H9 (cell line): ENCODE measurements around the gene AMOTL1. TPM values are rescaled to one million over a fixed set of nuclear protein-coding genes. Genes with fewer than 3 reads are reported as not detected.

Experiments used
- DNase-seq: peaks from one replicate; pipeline ENCODE4 v3.0.0-alpha.2; 2017
- H2AFZ ChIP-seq: one replicate; pipeline ENCODE4 v1.6.1; 2013; ENCODE audit warnings: mild to moderate bottlenecking, low read length, control low read depth, moderate library complexity
- H2AK5ac ChIP-seq: 2 replicates; pipeline ENCODE4 v1.6.1; 2013; ENCODE audit warnings: low read length, control low read depth, mixed read lengths; ENCODE audit not compliant: insufficient read length
- H2BK120ac ChIP-seq: one replicate; pipeline ENCODE4 v1.6.1; 2013; ENCODE audit warnings: low read depth, mild to moderate bottlenecking, low read length, control low read depth, inconsistent platforms; ENCODE audit not compliant: poor library complexity, severe bottlenecking
- H2BK12ac ChIP-seq: 2 replicates; pipeline ENCODE4 v1.6.1; 2013; ENCODE audit warnings: low read length, control low read depth, mixed read lengths, low read depth; ENCODE audit not compliant: insufficient read length
- H2BK15ac ChIP-seq: 2 replicates; pipeline ENCODE4 v1.6.1; 2013; ENCODE audit warnings: low read depth, low read length, control low read depth
- H2BK20ac ChIP-seq: one replicate; pipeline ENCODE4 v1.6.1; 2013; ENCODE audit warnings: low read depth, mild to moderate bottlenecking, low read length, control low read depth, inconsistent platforms; ENCODE audit not compliant: poor library complexity, severe bottlenecking
- H2BK5ac ChIP-seq: 2 replicates; pipeline ENCODE4 v1.6.1; 2013; ENCODE audit warnings: low read length, control low read depth, mixed read lengths; ENCODE audit not compliant: insufficient read length
- H3K14ac ChIP-seq: 2 replicates; pipeline ENCODE4 v1.6.1; 2013; ENCODE audit warnings: low read length, control low read depth; ENCODE audit not compliant: insufficient read depth
- H3K18ac ChIP-seq: 2 replicates; pipeline ENCODE4 v1.6.1; 2013; ENCODE audit warnings: low read depth, mild to moderate bottlenecking, mixed read lengths, low read length, control low read depth; ENCODE audit not compliant: insufficient read length
- H3K23ac ChIP-seq: 2 replicates; pipeline ENCODE4 v1.6.1; 2013; ENCODE audit warnings: low read length, control low read depth, mixed read lengths, low read depth; ENCODE audit not compliant: insufficient read length
- H3K23me2 ChIP-seq: 2 replicates; pipeline ENCODE4 v1.6.1; 2013; ENCODE audit warnings: low read depth, mild to moderate bottlenecking, mixed read lengths, low read length, control low read depth; ENCODE audit not compliant: insufficient read length, poor library complexity, severe bottlenecking
- H3K27ac ChIP-seq: 2 replicates; pipeline ENCODE4 v1.5.1; 2013; ENCODE audit warnings: low read length, control low read depth, mixed read lengths, low read depth; ENCODE audit not compliant: insufficient read length
- H3K27me3 ChIP-seq: 2 replicates; pipeline ENCODE4 v1.6.1; 2013; ENCODE audit warnings: low read length, control low read depth, inconsistent platforms; ENCODE audit not compliant: insufficient read depth
- H3K4ac ChIP-seq: 2 replicates; pipeline ENCODE4 v1.6.1; 2013; ENCODE audit warnings: low read depth, mild to moderate bottlenecking, control low read depth, inconsistent platforms, low read length, moderate library complexity
- H3K4me1 ChIP-seq: 2 replicates; pipeline ENCODE4 v1.6.1; 2013; ENCODE audit warnings: low read length, control low read depth, inconsistent platforms; ENCODE audit not compliant: insufficient read depth
- H3K4me2 ChIP-seq: 2 replicates; pipeline ENCODE4 v1.6.1; 2013; ENCODE audit warnings: low read length, control low read depth, mixed read lengths; ENCODE audit not compliant: insufficient read length, insufficient read depth
- H3K56ac ChIP-seq: 2 replicates; pipeline ENCODE4 v1.6.1; 2013; ENCODE audit warnings: low read depth, mild to moderate bottlenecking, mixed read lengths, low read length, control low read depth; ENCODE audit not compliant: insufficient read length
- H3K79me1 ChIP-seq: 2 replicates; pipeline ENCODE4 v1.6.1; 2013; ENCODE audit warnings: low read depth, mild to moderate bottlenecking, moderate library complexity, low read length, control low read depth, inconsistent platforms; ENCODE audit not compliant: insufficient read depth, poor library complexity, severe bottlenecking
- H3K79me2 ChIP-seq: 2 replicates; pipeline ENCODE4 v1.6.1; 2013; ENCODE audit warnings: low read length, control low read depth, inconsistent platforms; ENCODE audit not compliant: insufficient read depth
- H3K9ac ChIP-seq: 2 replicates; pipeline ENCODE4 v1.6.1; 2013; ENCODE audit warnings: low read length, control low read depth, mixed read lengths; ENCODE audit not compliant: insufficient read length; ENCODE audit errors: extremely low read depth
- H3K9me3 ChIP-seq: one replicate; pipeline ENCODE4 v1.6.1; 2013; ENCODE audit warnings: low read depth, low read length, inconsistent platforms; ENCODE audit not compliant: control insufficient read depth
- H3T11ph ChIP-seq: one replicate; pipeline ENCODE4 v1.6.1; 2013; ENCODE audit warnings: mild to moderate bottlenecking, low read length, control low read depth, inconsistent platforms
- H4K20me1 ChIP-seq: one replicate; pipeline ENCODE4 v1.6.1; 2013; ENCODE audit not compliant: control insufficient read depth, insufficient read length, insufficient read depth
- H4K5ac ChIP-seq: 2 replicates; pipeline ENCODE4 v1.6.1; 2013; ENCODE audit warnings: low read depth, mild to moderate bottlenecking, mixed read lengths, low read length, control low read depth; ENCODE audit not compliant: insufficient read length
- H4K8ac ChIP-seq: replicated peaks from 2 replicates; pipeline ENCODE4 v1.6.1; 2013; ENCODE audit warnings: low read length, control low read depth, mixed read lengths, low read depth; ENCODE audit not compliant: insufficient read length
- H4K91ac ChIP-seq: 2 replicates; pipeline ENCODE4 v1.6.1; 2013; ENCODE audit warnings: low read depth, mild to moderate bottlenecking, moderate library complexity, mixed read lengths, low read length, control low read depth; ENCODE audit not compliant: insufficient read length
- H3K27ac Mint-ChIP-seq, 3 experiments: 2 replicates in 2 of 3; 3 replicates in 1 of 3; pipeline ENCODE4 v1.8.0; 2020 to 2021; ENCODE audit warnings: mixed read lengths in 3 of 3, mild to moderate bottlenecking in 1 of 3, moderate library complexity in 1 of 3
- H3K27me3 Mint-ChIP-seq: 2 replicates; pipeline ENCODE4 v1.8.0; 2021; ENCODE audit warnings: low read depth, mild to moderate bottlenecking, moderate library complexity, mixed read lengths
- H3K36me3 Mint-ChIP-seq, 3 experiments: 2 replicates in 2 of 3; 3 replicates in 1 of 3; pipeline ENCODE4 v1.8.0; 2020 to 2021; ENCODE audit warnings: low read depth in 3 of 3, mixed read lengths in 3 of 3; ENCODE audit not compliant: insufficient read depth in 1 of 3
- H3K4me1 Mint-ChIP-seq, 2 experiments: 2 replicates each; pipeline ENCODE4 v1.8.0; 2020; ENCODE audit warnings: mixed read lengths in 2 of 2
- H3K4me3 Mint-ChIP-seq, 2 experiments: 2 replicates in 1 of 2; 3 replicates in 1 of 2; pipeline ENCODE4 v1.8.0; 2020 to 2021; ENCODE audit warnings: mild to moderate bottlenecking in 2 of 2, mixed read lengths in 2 of 2, moderate library complexity in 1 of 2
- H3K9me3 Mint-ChIP-seq, 2 experiments: 2 replicates in 1 of 2; 3 replicates in 1 of 2; pipeline ENCODE4 v1.8.0; 2020; ENCODE audit warnings: mild to moderate bottlenecking in 2 of 2, mixed read lengths in 2 of 2, moderate library complexity in 1 of 2
- CTCF ChIP-seq: fragments of 200-600 bp; sonication (generic); conservative IDR thresholded peaks from 3 replicates; pipeline ENCODE4 v1.8.0; 2021; ENCODE audit warnings: antibody characterized with exemption, mild to moderate bottlenecking
- total RNA-seq: library from RNA; stranded (reverse); gene quantifications from 2 replicates; pipeline ENCODE4 v1.2.1, GENCODE V29; 2021

The AMOTL1 gene
- total RNA-seq, 1 experiment from 2014 or later, result 18.5 TPM

- Mint-ChIP-seq H3K4me3 (no peak overlapping the region), H3K4me1 (peaks cover 31 to 36% of the 10 kb centered on the region in 2 experiments), H3K36me3 (no peaks in the 10 kb centered on the region; a peak in 1 of 7 replicates), H3K27ac (0 out of 7 replicates have a peak overlapping the region, but pooled peaks of 1 of the 3 experiments have one; percentile 41), H3K27me3 (no peaks in the 10 kb centered on the region), H3K9me3 (no peaks in the 10 kb centered on the region)
- Histone ChIP-seq H3K9me3 (no peaks in the 10 kb centered on the region), H2AK5ac (no peak overlapping the region), H2BK20ac (no peak overlapping the region), H3K14ac (no peak overlapping the region), H4K20me1 (peaks cover 2% of the 10 kb centered on the region), H3K27ac (no peak overlapping the region), H3K79me2 (peaks cover 6% of the 10 kb centered on the region; the same call in 1 of the 2 replicates), H3K23ac (no peak overlapping the region), H3T11ph (no peak overlapping the region), H4K8ac (no peak overlapping the region), H2BK12ac (no peak overlapping the region), H2BK5ac (no peak overlapping the region), H3K79me1 (peaks cover 5% of the 10 kb centered on the region), H3K4me1 (no peaks in the 10 kb centered on the region; the same call in none of the 2 replicates), H3K56ac (no peak overlapping the region), H3K4ac (no peak overlapping the region), H2BK120ac (no peak overlapping the region), H3K4me2 (no peak overlapping the region), H2AFZ (no peak overlapping the region), H4K5ac (no peak overlapping the region), H4K91ac (no peak overlapping the region), H3K27me3 (no peaks in the 10 kb centered on the region), H3K18ac (no peak overlapping the region), H2BK15ac (no peak overlapping the region), H3K23me2 (no peaks in the 10 kb centered on the region), H3K9ac (no peak overlapping the region)
- no peak for DNase-seq
- TF ChIP-seq CTCF, result no peak
Measured at GRCh38 chr11:94784884-94785283, 16.7 kb downstream of the AMOTL1 start.
